ENCODE measurements around the gene TOR2A.

TOR2A gene

DNA sequence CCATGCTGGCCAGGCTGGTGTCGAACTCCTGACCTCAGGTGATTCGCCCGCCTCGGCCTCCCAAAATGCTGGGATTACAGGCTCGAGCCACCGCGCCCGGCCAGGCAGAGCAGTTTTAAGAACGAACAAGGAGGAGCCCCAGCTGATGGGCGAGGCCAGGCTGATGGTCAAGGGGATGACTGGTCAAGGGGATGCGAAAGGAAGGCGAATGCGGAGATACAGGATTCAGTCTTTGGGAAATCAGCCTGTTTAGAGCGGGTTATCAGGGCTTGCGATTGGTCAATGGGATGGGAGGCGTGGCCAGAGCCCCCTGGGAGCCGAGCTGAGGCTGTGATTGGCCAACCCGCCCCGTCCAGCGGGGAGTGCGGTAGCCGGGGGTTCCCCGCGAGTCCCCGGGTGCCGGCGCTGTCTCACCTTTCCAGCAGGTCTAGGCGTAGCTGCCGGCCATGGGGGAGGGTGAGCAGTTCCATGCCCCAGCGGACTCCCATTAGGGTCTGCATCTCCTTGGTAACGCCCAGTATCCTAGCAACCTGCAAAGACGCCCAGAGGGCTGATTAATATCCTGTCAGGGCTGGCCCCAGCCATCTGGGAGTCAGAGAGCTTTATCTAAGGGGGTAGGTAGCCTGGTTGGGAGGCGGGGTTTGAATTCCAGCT, 7.5 kb upstream of the TOR2A start:
- DNase-seq (ENCODE audit: low spot score), result peak; percentile 95

DNA sequence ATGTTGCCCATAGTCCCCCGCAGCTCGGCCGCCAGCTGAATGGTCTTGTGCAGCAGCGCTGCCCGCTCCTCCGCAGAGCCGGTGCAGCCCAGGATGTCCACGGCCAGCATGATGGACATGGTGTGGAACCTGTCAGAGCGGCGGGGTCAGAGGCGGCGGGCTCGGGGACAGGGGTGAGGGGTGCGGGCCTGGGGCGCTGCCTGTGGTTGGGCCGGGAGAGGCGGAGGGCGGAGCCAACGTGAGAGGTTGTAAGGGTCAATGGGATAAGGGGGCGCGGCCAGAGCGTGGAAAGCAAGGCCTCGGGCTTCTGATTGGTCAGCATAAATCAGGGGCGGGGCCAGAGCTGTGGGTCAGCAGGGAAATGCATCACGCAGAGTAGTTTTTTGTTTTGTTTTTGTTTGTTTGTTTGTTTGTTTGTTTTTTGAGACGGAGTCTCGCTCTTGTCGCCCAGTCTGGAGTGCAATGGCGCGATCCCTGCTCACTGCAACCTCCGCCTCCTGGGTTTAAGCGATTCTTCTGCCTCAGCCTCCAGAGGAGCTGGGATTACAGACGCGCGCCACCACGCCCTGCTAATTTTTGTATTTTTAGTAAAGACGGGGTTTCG, 6.8 kb upstream of the TOR2A start:
- peak; percentile 91 for DNase-seq (ENCODE audit: low spot score)

DNA sequence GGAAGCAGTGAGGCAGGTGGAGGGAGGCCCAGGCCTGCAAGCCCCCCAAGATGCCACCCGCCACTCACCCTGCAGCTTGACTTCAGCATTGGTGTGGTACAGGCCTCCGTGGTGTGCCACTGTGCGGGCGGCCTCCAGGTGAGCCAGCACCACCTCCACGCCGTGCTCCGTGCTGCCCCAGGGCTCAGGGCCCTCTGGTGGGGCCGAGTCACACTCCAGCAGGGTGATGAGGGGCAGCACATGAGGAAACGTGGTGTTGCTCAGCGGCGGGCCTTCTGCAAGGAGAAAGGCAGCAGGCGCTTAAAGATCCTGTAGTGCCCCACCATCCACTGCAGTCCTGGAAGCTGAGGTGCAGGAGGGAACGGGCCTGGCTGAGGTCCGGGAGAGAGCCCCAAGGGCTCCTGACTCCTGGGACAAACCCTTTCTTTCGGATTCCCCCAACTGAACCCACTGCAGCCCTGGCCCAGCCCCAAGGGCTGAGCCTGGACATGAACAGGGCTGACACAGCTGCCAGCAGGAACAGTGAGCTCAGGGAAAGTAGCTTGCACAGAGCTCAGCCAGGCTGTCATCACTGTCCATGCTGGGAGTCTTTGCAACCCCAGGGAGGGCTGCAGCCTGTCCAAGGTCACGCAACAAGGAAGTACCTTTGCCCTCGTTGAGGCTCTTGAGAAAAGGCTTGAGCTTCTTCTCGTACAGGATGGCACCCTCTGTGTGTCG, 4.7 kb upstream of the TOR2A start:
- DNase-seq (ENCODE audit: low spot score), result no peak

DNA sequence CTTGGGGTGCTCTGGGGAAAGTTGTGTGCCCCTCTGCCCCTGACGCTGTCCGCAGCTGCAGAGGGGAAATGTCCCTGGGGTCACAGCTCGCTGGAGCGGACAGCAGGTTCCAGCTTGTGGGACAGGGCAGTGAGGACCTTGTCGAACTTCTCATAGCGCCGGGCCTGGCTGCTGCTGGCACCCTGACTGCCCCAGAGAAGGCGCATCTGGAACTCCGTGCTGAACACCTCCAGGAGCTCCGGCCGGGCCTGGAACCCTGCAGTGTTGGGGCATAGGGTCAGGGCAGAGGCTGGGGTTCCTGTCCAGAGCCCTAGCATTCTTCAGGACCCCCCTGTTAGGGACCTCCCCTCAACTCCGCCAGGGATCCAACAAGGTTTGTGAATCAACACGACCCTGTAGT, 3.6 kb upstream of the TOR2A start:
- DNase-seq (ENCODE audit: low spot score), result no peak

DNA sequence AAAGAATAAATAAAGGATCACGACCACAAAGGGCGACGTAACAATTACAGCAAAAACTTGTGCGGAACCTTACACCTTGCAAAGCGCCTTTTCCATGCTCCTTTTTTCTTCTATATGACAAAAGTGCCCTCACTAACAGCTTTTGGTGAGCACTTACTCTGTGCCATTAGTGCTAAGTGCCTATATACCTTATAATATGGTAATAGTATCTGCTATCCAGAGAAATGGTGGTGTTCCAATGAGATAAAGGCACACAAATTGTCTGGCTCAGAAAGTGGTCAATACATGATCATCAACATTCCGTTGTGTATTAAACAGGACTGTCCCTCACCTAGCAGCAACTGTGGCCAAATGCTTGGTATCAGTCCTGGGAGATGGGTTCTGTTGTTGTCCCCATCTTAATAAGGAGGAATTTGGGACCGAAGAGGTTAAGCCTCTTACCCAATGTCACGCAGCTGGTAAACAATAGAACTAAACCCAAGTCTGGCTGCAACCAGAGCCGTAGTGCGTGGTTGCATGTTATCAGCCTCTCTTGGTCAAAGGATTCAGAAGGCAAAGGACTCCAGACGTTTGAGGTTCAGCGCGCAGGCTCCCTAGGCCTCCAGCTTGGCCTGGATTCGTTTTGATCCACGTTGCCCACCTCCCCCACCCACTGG, 564 bp upstream of the TOR2A start:
- DNase-seq (ENCODE audit: low spot score), result no peak

DNA sequence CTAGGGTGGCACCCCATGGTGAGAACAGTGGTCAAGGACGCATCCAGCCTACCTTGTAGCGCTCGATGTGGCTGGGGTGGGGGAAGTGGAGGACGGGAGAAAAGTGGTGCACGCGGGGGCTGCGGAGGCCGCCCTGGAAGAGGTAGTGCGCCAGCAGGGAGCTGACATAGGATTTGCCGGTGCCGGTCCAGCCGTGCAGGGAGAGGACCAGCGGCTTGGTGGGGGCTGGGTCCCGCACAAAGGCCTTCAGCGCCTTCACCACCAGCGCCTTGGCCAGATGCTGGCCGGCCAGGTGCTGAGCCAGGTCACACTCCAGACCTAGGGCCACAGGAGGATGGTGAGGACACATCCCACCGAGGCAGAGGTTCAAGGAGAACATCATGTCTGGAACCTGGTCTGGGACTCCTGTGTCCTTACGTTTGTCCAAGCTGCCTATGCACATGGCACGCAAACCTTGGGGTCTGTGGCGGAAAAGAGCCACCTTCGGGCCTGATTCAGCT, 797 bp downstream of the TOR2A start:
- DNase-seq (ENCODE audit: low spot score), result no peak

DNA sequence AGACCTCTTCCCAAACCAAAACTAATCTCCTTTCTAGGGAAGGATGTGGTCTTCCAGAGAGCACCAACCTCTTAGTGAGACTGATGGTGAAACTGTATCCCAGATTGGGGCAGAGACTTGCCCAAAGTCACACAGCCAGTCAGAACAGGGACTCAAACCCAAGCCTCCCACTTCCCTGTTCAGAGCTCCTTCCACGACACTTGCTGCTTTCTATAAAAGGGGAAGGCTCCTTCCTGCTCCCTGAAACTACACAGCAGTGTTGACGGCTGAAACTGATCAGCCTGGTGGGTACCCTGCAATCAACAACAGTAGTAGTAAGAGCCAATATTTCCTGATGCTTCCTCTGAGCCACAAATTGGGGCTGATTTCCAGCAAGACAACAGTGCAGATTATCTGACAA, 1.5 kb downstream of the TOR2A start:
- DNase-seq (ENCODE audit: low spot score), result no peak

DNA sequence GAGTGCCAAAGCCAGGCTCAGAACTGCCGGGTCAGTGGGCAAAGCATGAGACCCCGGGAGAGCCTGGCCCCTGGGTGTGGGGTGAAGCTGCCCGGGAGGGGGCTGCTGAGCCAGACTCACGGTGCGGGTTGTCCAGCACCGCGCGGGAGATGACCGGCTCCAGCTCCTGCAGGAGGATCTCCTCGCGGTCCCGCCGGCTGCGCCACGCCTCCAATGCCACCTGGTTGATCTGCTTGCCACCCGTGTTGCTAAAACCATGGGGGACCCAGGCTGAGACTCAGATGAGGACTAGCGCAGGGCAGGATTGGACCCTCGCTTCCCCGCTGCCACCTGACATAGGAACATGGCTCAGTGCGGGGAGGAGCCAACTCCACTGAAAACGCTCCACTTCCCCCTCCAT, 2.6 kb downstream of the TOR2A start:
- DNase-seq (ENCODE audit: low spot score), result no peak

DNA sequence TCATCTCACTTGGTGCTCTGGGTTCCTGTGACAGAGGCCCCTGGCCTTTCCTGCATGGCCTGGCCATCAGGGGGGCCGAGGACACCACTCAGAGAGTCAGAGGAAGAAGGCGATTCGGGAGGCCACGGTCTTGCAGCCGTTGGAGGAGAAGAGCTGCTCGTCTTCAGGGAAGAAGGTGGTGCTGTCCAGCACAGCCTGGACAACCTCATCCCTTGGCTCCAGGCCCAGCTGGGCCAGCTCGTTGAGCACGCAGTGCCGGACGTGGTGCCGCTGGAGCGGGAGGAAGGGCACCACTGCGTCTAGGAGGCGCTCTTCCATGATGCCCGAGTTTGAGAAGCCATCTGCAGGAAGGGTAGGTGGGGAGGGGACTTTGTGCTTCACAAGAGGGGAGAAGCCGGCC, 3.2 kb downstream of the TOR2A start:
- DNase-seq (ENCODE audit: low spot score), result no peak

DNA sequence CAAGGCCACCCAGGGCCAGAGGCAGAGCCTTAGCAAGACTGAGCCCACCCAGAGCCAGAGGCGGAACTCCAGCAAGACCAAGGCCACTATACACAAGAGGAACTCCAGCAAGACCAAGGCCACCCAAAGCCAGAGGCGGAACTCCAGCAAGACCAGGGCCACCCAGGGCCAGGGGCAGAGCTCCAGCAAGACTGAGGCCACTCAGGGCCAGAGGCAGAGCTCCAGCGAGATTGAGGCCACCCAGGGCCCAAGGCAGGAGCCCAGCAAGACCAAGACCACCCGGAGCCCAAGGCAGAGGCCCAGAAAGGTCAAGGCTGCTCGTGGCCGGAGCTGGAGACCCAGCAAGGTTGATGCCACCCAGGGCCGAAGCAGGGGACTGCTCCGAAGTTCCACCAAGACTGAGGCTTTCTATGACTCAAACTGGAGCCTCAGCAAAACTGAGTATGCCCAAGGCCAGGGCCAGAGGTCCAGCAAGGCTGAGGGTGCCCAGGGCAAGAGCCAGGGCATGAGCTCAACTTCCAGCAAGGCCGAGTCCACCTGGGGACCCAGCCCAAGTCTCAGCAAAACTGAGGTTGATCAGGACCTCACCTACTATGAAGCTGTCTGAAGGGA, 4.2 kb downstream of the TOR2A start:
- no peak for DNase-seq (ENCODE audit: low spot score)

DNA sequence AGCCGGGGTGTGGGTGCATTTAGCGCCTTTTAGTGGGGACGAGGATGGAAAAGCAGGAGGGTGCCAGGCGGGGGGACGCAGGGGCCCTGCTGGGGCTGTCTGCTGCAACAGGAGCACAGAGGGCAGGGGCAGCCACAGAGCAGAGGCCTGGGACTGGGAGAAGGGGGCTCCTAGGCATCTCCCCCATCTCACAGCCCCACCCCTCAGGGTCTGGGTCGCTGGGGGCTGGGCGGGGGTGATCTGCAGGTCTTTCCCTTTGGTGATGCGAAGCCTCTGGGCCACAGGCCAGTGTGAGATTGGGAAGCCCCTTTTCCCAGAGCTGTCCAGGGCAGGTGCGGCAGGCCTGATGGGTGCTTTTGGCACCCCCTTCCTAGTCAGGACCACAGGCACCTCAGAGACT, 4.8 kb downstream of the TOR2A start:
- no peak for DNase-seq (ENCODE audit: low spot score)

DNA sequence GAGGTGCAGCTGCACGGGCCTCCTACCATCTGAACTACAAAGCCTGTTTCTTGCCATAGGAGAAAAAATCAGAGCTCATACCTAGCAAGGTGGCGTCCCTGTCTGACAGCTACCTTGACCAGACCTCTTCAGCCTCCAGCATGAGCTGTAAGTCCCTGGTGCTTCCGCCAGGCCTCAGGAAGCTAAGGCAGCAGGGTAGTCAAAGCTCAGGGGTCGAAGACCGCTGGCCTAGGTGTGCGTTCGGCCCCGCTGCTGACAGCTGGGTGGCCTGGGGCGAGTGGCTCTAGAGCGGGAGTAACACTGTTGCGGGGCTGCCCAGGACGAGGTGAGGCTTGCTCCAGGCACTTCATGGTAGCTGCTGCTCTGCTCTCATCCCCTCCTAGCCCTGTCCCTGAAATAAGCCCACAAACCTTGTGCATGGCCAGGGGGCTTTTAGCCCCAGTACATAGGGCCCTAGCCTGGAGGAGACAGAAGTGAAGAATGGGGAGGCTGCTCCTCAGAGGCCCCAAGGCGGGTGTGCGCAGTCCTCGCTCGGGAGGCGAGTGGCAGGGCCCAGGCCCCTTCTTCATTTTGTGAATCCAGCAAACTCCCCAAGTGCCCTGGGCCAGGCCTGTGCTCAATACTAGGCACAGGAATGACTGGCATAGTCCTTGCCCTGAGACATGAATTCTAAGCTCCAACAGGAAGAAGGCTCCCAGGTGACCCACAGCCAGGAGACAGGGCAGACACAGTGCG, 5.4 kb downstream of the TOR2A start:
- no peak for DNase-seq (ENCODE audit: low spot score)

DNA sequence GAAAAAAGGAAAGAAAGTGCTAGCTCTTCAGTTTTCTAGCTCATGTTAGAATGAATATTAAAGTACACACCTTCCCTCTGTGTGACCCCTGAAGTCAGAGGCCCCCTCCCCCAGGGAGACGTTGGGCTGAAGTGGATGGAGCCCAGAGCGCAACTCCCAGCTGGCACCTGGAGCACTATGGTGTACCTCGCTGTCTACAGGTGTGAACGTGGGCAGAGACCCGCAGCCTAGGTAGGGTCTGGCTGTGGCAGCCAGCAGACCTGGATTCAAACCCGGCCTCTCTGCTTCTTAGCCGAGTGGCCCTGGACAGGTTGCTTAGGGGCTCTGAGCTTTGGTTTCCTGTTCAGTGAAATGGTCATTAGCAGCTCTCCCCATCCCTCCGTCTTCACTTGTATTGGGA, 6.3 kb downstream of the TOR2A start:
- no peak for DNase-seq (ENCODE audit: low spot score)

DNA sequence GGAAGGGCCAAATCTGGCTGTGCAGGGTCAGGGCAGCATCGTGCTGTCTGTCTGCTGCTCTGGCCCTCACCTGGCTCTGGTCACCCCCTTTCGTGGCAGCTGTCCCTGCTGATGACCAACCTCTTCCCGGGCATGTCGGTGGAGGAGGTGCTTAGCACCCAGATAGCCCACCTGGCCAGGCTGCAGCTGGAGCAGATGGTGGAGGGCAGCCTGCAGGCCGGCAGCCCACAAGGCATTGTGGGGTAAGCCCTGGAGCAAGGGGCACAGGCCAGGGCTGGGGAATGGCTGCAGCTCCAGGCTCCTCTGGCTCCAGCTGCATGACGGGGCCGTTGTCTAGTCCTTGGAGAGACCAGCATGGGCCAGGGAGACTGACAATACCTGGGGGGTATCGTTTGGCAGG, 8.2 kb downstream of the TOR2A start:
- no peak for DNase-seq (ENCODE audit: low spot score)

DNA sequence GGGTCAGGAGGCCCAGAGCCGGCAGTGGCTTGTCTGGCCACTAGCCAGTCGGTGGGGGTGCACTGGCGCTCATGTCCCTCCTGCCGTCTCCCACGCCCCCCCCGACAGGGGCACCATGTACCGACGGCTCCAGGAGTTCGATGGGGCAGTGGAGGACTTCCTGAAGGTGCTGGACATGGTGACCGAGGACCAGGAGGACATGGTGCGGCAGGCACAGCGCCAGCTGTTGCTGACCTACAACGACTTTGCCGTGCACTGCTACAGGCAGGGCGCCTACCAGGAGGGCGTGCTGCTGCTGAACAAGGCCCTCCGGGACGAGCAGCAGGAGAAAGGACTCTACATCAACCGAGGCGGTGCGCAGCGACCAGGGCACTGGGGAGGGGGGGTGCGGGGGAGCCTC, 11.1 kb downstream of the TOR2A start:
- DNase-seq (ENCODE audit: low spot score), result peak; percentile 18

DNA sequence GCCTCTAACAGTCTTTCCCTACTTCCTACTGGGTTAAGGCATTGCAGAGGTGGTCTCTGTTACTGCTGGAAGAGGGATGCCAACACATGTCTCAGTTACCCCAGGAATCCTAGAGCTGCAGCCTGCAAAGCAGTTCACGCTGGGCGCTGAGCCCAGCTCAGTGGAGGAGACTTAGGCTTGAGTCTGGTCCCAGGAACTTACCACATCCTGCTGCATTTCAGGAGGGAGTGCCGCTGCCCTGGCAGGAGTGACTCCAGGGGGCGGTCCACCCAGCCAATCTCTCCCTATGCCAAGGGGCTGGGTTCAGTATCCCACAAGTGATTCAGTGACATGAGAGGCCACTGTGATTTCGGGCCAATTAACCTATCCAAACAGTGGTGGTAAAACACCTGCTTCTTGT, 11.7 kb downstream of the TOR2A start:
- no peak for DNase-seq (ENCODE audit: low spot score)

DNA sequence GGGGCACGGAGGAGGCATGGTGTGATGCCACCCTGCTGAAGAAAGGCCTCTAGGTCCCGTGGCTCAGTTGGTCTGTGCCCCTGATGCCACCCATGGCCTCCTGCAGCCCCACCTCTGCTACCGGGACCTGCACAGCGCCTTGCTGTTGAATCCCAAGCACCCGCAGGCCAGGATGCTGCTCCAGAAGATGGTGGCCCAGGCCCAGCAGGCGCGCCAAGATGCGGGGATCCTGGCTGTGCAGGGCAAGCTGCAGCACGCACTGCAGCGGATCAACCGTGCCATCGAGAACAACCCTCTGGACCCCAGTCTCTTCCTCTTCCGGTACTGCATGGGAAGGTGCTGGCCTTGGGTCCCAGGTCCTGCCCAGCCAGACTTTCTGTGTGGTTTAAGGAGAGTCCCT, 12.1 kb downstream of the TOR2A start:
- DNase-seq (ENCODE audit: low spot score), result no peak

DNA sequence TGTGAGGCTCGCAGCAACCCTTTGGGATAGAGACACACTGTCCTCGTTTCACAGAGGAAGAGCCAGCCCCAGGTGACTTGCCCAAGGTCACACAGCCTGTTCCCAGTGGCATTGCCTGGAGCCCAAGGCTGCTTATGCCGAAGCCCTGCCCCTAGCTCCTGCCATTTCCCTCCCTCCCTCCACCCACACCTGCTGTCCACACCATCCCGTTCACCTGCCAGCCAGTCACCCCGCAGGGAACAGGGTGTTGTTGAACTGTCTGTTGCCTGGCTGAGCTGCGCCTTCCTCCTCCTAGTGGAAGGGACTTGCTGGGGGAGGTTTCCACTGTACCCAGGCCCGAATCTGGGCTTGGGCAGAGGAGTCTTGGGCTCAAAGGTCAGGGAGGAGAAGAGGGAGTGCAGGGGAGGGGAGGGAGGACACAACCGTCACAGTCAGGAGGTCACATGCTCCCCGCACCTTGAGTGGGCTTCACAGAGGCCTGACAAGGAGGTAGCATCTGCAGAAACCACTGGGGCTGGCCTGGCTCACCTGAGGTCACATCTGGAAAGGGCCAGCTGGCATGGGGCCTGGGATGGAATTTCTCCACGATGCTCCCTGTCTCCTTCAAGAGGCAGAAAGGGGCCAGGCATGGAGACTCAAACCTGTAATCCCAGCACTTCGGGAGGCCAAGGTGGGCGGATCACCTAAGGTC, 12.9 kb downstream of the TOR2A start:
- DNase-seq (ENCODE audit: low spot score), result no peak

DNA sequence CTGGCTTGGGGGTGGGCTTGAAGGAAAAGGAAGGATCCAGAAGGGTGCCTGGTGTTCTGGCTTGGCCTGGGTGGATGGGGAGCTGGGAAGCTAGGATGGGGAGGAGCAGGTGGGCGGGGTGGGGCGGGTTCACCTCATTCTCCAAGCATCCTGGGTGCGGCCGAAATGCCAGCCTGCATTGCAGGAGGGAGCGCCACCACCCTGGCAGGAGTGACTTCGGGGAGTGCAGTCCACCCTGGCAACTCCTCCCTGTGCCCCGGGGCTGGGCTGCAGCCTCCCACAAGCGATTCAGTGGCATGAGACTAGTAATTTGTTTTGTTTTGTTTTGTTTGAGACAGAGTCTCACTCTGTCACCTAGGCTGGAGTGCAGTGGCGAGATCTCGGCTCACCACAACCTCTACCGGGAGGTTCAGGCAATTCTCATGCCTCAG, 13.7 kb downstream of the TOR2A start:
- peak; percentile 43 for DNase-seq (ENCODE audit: low spot score)

DNA sequence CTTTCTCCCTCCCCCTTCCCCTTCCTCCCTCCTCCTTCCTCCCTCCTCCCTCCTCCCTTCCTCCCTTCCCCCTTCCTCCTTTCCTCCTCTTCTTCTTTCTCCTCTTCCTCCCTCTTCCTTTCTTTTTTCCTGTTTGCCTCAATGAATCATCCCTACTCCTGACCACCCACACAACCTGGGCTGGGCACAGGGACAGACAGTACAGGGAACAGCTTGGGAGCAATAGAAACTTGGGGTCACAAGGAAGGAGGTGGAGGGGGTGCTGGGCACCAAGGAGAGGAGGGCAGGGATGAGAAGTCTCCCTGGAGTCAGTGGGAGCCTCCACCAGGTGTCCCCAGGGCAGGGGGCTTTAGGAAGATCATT, 14.2 kb downstream of the TOR2A start:
- DNase-seq (ENCODE audit: low spot score), result no peak
